GM13977 (cell line): ENCODE results near the gene TEX38.

Source experiments
- DNase-seq: peaks from one replicate; pipeline ENCODE4 v3.0.0; 2012; ENCODE audit warnings: low spot score
- CTCF ChIP-seq: IDR thresholded peaks from 2 replicates; pipeline ENCODE4 v1.5.1; 2012; ENCODE audit warnings: mild to moderate bottlenecking, control low read depth; ENCODE audit not compliant: insufficient read depth; ENCODE audit errors: extremely low read depth, missing control alignments
- in situ Hi-C: fragments of 300-500 bp; cut with MboI; formaldehyde crosslinking; loops from one replicate; pipeline ENCODE4 v1.12.0; 2022; ENCODE audit warnings: low sequenced_read_pairs, low pct_unique_long_range_greater_than_20kb, mixed read lengths, inconsistent platforms; ENCODE audit not compliant: unreplicated experiment

TEX38 gene

GRCh38 chr1:46637444-46638083 is 34.1 kb upstream of the TEX38 start:
- TF ChIP-seq CTCF, result no peak
- no peak for DNase-seq
- in situ Hi-C loops, result no loop called here

GRCh38 chr1:46638921-46639320 is 32.7 kb upstream of the TEX38 start:
- TF ChIP-seq CTCF, result no peak
- in situ Hi-C loops, result no loop called here
- no peak for DNase-seq

- TF ChIP-seq CTCF, result no peak
- in situ Hi-C loops, result no loop called here
- no peak for DNase-seq
Measured at GRCh38 chr1:46639547-46639946, 32.1 kb upstream of the TEX38 start.

GRCh38 chr1:46642115-46642680 is 29.5 kb upstream of the TEX38 start:
- TF ChIP-seq CTCF, result no peak
- in situ Hi-C loops, result no loop called here

GRCh38 chr1:46643368-46643775 is 28.3 kb upstream of the TEX38 start:
- DNase-seq, result no peak
- in situ Hi-C loops, result no loop called here

More at GRCh38 chr1:46642115-46642680, 29.5 kb upstream of the TEX38 start:
- DNase-seq, result no peak

GRCh38 chr1:46645815-46646214 is 25.8 kb upstream of the TEX38 start:
- in situ Hi-C loops, result no loop called here
- no peak for DNase-seq
- no peak for TF ChIP-seq CTCF

More at GRCh38 chr1:46643368-46643775, 28.3 kb upstream of the TEX38 start:
- no peak for TF ChIP-seq CTCF

GRCh38 chr1:46646331-46646730 is 25.3 kb upstream of the TEX38 start:
- in situ Hi-C loops, result no loop called here
- no peak for DNase-seq
- no peak for TF ChIP-seq CTCF
